Gastrocnemius medialis (tissue), 4 donors: ENCODE results near the gene GTF2A2.

ENCODE experiments used
- CTCF ChIP-seq, 5 experiments: fragments of 450-650 bp in 3 of 5; fragments of 200-600 bp in 2 of 5; sonication (generic) in 2 of 5; IDR thresholded peaks in 4 of 5; conservative IDR thresholded peaks in 1 of 5; 1 replicate in 4 of 5; 2 replicates in 1 of 5; pipeline ENCODE4 v1.5.1; 2016 to 2019; ENCODE audit warnings: antibody characterized with exemption in 5 of 5, mild to moderate bottlenecking in 3 of 5, moderate library complexity in 3 of 5
- POLR2A ChIP-seq, 2 donors: fragments of 450-650 bp; IDR thresholded peaks; one replicate each; pipeline ENCODE4 v1.6.1; 2017; ENCODE audit warnings: antibody characterized with exemption in 2 of 2, mild to moderate bottlenecking in 2 of 2, moderate library complexity in 2 of 2

- TF ChIP-seq POLR2A (IDR thresholded peaks at IDR 0.05) (no peak), CTCF (IDR thresholded peaks at IDR 0.05 in 4 of 5, conservative IDR thresholded peaks at IDR 0.05 in 1 of 5) (no peak)
These were observed 46.9 kb upstream of the GTF2A2 start for GRCh38 chr15:59703979-59704796.
